GM18526 (cell line): ENCODE results near the gene CATSPERD.

Experiments
- POLR2A ChIP-seq: IDR thresholded peaks from 3 replicates; pipeline ENCODE4 v1.6.1; 2011; ENCODE audit not compliant: insufficient read length; ENCODE audit errors: extremely low read depth

The CATSPERD gene

DNA sequence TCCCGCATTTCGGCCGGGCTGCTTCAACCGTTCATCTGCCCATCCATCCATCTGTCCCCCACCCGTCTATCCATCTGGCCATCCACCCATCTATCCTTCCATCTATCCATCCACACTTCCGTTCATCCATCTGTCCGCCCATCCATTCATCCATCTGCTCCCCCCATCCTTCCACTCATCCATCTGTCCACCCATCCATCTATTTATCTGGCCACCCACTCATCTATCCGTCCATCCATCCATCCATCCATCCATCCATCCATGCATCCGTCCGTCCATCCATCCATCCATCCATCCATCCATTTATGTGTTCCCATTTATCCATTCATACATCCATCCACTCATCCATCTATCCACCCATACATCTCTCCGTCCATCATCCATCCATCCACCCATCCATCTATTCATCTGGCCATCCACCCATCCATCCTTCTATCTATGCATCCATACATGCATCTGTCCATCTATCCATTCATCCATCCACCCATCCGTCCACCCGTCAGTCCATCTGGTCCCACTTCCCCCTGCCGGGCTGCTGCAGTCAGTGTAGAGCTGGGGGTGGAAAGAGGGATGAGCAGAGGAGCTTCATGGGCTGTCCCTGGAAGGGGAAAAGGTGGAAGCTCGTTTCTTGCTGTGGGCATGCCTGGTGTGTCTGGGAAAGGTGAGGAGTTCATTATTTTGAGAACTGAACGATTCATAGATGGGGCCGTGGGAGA lies 38.9 kb upstream of the CATSPERD start:
- TF ChIP-seq POLR2A: no peak

DNA sequence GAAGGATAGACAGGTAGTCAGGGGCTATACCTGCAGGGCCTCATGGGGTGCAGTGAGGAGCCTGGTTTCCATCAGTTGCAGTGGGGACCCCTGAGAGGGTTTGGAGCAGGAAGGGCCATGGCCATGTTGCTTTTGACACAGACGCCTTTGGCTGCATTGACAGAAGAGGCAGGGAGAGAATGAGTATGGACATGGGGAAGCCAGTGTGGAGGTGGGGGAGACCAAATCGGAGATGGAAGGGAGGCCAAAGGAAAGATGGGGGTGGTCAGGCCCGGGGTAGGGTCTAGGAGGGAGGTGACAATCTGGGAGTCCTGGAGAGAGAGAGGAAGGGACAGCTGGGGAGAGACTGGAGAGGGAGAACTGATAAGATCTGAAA lies 38.3 kb upstream of the CATSPERD start:
- TF ChIP-seq POLR2A: no peak

DNA sequence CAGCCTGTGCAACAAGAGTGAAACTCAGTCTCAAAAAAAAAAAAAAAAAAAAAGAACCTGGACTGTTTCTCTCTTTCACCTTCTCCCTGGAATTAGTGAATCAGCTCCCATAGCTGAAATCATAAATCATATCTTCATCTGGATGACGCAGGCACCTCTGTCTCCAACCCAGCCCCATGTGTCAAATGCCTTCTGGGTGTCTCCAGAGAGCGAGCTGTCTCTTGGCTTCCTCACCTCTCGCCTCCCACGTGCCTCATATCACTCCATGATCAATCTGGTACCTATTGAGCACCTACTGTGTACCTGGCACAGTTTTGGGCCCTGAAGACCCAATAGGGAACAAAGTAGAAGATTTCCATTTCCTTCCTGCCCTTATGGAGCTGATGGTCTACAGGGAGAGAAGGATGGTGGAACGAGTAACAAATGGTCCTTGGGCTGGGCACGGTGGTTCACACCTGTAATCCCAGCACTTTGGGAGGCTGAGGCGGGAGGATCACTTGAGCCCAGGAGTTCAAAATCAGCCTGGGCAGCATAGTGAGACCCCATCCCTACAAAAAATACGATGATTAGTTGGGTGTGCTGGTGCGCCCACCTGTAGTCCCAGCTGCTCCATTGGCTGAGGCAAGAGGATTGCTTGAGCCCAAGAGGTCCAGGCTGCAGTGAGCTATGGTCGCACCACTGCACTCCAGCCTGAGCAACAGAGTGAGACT lies 37.1 kb upstream of the CATSPERD start:
- no peak for TF ChIP-seq POLR2A

DNA sequence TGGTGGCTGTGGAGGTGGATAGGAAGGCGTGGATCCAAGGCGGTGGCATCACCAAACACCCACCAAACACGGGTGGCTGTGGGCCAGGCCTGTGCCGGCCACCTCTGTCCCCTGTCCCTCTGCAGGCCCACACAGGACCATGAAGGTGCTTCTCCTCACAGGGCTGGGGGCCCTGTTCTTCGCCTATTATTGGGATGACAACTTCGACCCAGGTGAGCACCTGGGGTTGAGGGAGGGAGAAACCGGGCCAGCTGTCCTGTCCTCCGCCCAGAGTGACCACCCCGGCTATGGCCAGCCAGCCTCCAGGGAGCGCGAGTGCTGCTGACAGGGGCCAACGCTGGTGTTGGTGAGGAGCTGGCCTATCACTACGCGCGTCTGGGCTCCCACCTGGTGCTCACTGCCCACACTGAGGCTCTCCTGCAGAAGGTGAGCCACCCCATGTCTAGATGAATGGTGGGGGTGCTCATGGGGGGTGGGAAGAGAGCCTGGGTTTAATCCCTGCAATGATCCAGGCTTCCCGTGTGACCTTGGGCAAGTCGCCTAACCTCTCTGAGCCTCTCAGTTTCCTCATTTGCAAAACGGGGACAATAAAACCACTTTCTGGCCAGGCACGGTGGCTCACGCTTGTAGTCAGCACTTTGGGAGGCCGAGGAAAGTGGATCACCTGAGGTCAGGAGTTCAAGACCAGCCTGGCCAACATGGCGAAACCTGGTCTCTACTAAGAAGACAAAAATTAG lies 35.6 kb upstream of the CATSPERD start:
- TF ChIP-seq POLR2A: no peak

DNA sequence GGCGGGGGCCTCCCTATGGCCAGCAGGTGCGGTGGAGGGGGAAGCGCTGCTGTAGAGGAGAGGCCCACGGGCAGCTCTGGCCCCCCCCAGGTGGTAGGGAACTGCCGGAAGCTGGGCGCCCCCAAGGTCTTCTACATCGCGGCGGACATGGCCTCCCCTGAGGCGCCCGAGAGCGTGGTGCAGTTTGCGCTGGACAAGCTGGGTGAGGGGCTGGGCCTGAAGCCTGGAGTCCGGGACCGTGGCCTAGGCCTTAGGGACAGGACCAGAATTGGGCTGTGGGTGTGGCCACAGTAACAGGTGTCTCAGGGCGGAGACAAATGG lies 34.2 kb upstream of the CATSPERD start:
- TF ChIP-seq POLR2A: no peak

DNA sequence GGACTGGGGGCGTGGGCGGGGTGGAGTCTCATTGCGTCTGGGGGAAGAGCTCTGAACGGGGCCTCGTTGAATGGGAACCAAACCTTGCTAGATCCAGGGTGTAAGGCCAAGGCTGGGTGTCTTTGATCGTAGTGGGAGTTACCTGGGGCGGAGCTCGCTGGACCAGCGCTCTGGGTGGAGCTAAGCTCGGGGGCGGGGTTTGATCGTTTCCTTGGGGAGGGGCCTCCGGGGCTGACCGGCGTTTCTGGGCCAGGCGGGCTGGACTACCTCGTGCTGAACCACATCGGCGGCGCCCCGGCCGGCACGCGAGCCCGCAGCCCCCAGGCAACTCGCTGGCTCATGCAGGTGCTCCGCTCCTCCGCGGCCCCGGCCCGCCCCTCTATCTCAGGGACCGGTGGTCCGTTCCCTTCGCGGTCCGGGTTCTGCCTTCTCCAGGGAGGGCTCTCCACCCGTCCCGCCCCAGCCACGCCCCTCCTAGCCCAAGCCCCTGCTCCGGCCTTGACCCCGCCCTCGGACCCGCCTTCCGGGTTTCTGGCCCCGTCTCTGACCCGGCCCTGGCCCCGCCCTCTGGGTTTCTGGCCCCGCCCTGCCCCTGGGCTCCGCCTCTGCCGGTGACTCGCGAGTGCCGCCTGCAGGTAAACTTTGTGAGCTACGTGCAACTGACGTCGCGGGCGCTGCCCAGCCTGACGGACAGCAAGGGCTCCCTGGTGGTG lies 33.6 kb upstream of the CATSPERD start:
- TF ChIP-seq POLR2A: peak; percentile 29

DNA sequence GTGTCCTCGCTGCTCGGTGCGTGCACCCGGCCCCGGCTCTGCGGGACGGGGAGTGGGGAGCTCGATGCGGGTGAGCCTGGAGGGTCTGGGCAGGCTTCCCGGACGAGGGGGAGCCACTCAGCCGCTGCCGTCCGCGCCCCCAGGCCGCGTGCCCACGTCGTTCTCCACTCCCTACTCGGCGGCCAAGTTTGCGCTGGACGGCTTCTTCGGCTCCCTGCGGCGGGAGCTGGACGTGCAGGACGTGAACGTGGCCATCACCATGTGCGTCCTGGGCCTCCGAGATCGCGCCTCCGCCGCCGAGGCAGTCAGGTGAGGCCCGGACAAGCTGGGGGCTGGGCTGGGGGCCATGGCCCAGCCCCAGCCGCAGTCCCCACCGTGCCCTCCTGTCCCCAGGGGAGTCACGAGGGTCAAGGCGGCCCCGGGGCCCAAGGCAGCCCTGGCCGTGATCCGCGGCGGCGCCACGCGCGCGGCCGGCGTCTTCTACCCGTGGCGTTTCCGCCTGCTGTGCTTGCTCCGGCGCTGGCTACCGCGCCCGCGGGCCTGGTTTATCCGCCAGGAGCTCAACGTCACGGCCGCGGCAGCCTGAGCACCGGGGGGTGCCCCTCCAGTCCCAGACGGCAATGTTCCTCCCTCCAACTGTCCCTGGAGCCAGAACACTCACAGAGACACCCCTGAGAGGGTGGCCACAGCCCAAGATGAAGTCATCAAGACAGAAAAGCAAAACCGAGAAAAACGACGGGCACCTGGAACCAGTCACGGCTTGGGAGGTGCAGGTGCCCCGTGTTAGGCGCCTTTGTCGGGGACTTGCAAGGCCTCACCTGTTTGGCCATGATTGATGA lies 32.9 kb upstream of the CATSPERD start:
- no peak for TF ChIP-seq POLR2A

DNA sequence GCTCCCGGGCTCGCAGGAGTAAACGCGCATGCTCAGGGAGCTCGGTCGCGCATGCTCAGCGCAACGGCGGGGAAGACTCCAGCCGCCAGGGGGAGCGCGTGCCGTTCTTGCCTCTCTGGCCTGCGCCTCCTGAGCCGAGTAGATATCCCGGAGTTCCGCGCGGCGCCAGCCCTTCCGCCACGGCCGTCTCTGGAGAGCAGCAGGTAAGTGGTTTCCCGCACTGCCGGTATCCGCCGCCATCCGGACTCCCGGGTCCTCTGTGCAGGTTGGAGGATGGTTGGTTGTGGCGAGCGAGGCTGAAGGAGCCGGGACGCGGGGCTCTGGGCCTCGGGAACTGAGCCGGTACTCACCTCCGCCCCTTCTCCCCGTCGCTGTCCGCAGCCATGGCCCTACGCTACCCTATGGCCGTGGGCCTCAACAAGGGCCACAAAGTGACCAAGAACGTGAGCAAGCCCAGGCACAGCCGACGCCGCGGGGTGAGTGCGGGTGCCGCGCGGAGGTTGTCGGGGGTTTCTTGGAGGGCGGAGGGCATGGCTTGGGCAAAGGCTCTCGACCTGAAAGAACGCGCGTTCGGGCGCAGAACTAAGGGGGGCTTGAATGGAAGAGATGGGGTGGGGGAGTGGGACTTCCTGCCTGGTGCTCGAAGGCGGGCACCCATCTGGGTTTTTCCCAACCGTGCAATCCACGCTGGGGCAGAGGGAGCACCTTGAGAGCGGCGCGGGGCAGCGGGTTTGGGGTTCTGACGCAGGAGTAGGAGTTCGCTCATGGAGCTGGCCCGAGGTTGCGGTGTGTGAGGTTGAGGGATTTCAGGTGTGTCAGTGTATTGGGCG lies 30.1 kb upstream of the CATSPERD start, which contains the start of gene RPL36:
RPL36 (plus strand) TSS at position 171 of the 830 bp plus-strand sequence; CDS start at position 384, 213 bp downstream.
- TF ChIP-seq POLR2A: peak; percentile 99

DNA sequence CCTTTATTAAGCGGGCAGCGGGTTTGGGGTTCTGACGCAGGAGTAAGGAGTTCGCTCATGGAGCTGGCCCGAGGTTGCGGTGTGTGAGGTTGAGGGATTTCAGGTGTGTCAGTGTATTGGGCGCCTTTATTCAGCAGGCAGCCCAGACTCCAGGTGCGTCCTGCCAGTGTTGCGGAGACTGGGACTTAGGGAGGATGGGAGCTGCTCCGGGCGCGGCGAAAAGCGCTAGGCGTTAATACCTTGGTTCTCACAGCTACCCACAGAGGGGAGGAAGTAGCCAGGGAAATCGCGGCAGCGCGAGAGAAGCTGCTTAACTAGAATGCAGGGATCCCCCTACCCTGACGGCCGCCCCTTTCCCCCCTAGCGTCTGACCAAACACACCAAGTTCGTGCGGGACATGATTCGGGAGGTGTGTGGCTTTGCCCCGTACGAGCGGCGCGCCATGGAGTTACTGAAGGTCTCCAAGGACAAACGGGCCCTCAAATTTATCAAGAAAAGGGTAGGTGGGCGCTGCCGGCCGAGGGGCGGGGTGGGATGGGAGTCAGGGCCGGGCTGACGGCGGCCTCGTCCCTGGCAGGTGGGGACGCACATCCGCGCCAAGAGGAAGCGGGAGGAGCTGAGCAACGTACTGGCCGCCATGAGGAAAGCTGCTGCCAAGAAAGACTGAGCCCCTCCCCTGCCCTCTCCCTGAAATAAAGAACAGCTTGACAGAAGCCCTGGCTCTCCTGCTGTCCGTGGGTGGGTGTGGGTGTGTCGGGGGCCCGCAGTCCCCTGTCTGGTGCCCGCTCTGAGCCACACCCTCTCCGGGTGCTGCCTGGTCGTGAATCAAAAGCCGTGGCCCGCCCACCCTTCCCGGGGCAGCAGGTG lies 29.2 kb upstream of the CATSPERD start:
- TF ChIP-seq POLR2A: no peak

DNA sequence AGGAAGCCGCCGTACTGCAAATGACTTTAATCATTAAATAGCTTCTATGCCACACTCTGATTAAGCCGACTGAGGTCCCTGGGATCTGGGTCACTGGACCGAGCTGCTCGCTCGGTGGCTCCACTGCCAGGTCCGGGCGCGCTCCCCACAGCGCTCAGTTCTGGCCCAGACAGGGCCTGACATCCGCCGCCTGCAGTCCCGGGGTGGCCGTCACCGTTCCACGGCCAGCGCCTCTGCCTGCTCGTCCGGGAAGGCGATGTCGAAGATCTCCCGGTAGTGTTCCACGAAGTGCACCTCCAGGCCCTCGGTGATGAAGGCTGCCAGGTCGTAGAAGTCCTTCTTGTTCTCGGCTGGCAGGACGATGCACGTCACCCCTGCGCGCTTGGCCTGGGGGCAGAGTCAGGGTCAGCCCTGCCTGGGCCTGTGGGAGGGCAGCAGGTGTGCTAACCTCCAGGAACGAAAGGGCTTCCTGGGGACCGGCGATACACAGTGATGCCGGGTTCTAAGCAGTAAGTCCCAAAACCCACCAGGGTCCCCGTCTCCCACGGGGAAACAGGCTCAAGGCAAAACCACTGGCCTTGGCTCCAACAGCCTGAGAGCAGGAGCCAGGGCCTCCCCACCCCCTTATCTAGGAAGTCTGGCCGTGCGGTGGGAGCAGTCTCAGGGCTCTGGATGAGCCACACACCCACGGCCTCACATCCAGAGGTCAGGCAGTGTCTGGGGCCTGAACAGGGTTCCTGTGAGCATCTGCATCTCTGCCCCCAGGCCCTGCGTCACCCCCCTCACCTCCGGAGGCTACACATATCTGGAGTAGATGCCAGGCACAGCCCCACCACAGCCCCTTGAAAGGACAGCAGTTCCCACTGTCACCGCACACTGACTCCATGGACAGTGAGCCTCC lies 28.4 kb upstream of the CATSPERD start:
- no peak for TF ChIP-seq POLR2A

DNA sequence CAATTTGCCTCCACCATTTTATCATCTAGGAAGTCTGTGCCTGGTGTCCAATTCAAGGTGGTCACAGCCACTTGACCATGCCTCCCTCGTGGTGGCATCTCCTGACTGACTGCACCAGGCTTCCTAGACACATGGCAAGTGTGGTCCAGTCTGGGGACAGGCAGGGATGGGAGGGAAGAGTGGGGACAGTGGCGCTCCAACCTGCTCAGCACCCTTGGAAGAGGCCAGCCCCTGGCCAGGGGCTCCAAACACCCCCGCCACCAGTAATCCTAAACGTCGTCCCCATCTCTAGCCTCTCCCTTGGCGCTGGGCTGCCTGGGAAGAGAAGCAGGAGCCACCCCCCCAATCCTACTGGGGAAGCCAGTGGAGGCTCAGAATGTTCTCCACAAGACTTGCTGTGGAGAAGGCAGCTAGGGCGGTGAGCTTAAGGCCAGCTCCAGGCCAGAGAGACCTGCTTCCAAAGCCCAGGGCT lies 27.7 kb upstream of the CATSPERD start:
- TF ChIP-seq POLR2A: peak; percentile 11
